ENCODE data around the gene ZFP36L1. TPM values are rescaled to one million over a fixed set of nuclear protein-coding genes. Genes with fewer than 3 reads are reported as not detected.

Gene ZFP36L1
- total and polyA plus RNA-seq, 9 donors: 336 to 1,074 (median 626) TPM

- H3K36me3 ChIP-seq: no peaks in the 10 kb centered on the region
- H3K4me1 ChIP-seq (ENCODE audit: insufficient read depth): peaks cover 29% of the 10 kb centered on the region
- H3K4me3 ChIP-seq: no peak overlapping the region
- intact Hi-C loops (cut with DNase I): loop anchor here (5.0 to 10.0 kb wide), 7 partner anchors 100 to 540 kb away; no protein-coding TSS in a partner anchor
- no peak for TF ChIP-seq EP300 (IDR thresholded peaks at IDR 0.05)
- no peak for TF ChIP-seq CTCF (IDR thresholded peaks at IDR 0.05)
- no peak for TF ChIP-seq POLR2A (IDR thresholded peaks at IDR 0.05)
- H3K9me3 ChIP-seq: no peaks in the 10 kb centered on the region
- DNase-seq: no peak
- no peaks in the 10 kb centered on the region for H3K27me3 ChIP-seq
- 71 to 90% (median 87%) methylated on average over 6 of the region's 6 CpGs for WGBS, 3 donors
- peak overlapping the region in 1 of 2 donors; percentile 100 for H3K27ac ChIP-seq
These were observed 7.8 kb downstream of the ZFP36L1 start for GRCh38 chr14:68784978-68785533.

GRCh38 chr14:68784226-68784910 lies 8.5 kb downstream of the ZFP36L1 start:
- no peak for TF ChIP-seq EP300 (IDR thresholded peaks at IDR 0.05)
- no peak for TF ChIP-seq CTCF (IDR thresholded peaks at IDR 0.05)
- TF ChIP-seq POLR2A (IDR thresholded peaks at IDR 0.05): no peak
- intact Hi-C loops (cut with DNase I): loop anchor here in 3 of 4 donors (10.0 kb wide), 4 partner anchors 100 to 540 kb away; no protein-coding TSS in a partner anchor
- Histone ChIP-seq H3K9me3 (no peaks in the 10 kb centered on the region), H3K27ac (peak overlapping the region in 1 of 2 donors; percentile 100), H3K27me3 (no peaks in the 10 kb centered on the region), H3K36me3 (no peaks in the 10 kb centered on the region), H3K4me1 (ENCODE audit: insufficient read depth) (peaks cover 30% of the 10 kb centered on the region), H3K4me3 (no peak overlapping the region)
- WGBS, 3 donors: 59 to 66% (median 64%) methylated on average over 5 of the region's 5 CpGs
- peak; percentile 41 to 65 (median 51) for DNase-seq

GRCh38 chr14:68783408-68784225 lies 9.2 kb downstream of the ZFP36L1 start:
- WGBS, 3 donors: 82 to 89% (median 86%) methylated on average over 3 of the region's 3 CpGs
- intact Hi-C loops (cut with DNase I): loop anchor here in 3 of 4 donors (10.0 kb wide), 4 partner anchors 99 to 539 kb away; no protein-coding TSS in a partner anchor
- H3K27ac ChIP-seq: peak overlapping the region in 1 of 2 donors; percentile 100
- peak in 1 of 5 donors; percentile 32 for DNase-seq
- no peaks in the 10 kb centered on the region for H3K9me3 ChIP-seq
- H3K27me3 ChIP-seq: no peaks in the 10 kb centered on the region
- TF ChIP-seq EP300 (IDR thresholded peaks at IDR 0.05) (no peak), POLR2A (IDR thresholded peaks at IDR 0.05) (no peak), CTCF (IDR thresholded peaks at IDR 0.05) (no peak)
- peaks cover 33% of the 10 kb centered on the region for H3K4me1 ChIP-seq (ENCODE audit: insufficient read depth)
- no peaks in the 10 kb centered on the region for H3K36me3 ChIP-seq
- H3K4me3 ChIP-seq: no peak overlapping the region

Measured in ovary (tissue), 9 donors.